HCT116 (cell line): Measurements from ENCODE around the gene CYSRT1. TPM values are rescaled to one million over a fixed set of nuclear protein-coding genes. Genes with fewer than 3 reads are reported as not detected.

Experiments
- ATAC-seq: fragments of 200-7000 bp; cut with Tn5 transposase; 2 replicates; pipeline ENCODE4 v1.9.1; 2020; ENCODE audit warnings: mild to moderate bottlenecking, moderate library complexity
- BruUV-seq: library from RNA; stranded (reverse); fragments of 400-500 nt; replicated peaks from 2 replicates; lab custom pipeline; 2021; lab: Mats Ljungman, UMichigan
- CTCF ChIA-PET: fragments of 300-600 bp; sonication (Branson Sonifier 250); formaldehyde crosslinking; loops from one replicate; lab custom pipeline; 2021; ENCODE audit warnings: antibody characterized with exemption; lab: Charles Lee
- POLR2A ChIA-PET: fragments of 300-600, 350-600 bp; sonication (Branson Sonifier 250); formaldehyde crosslinking; loops from one replicate; lab custom pipeline; 2021; ENCODE audit warnings: antibody characterized with exemption; lab: Charles Lee
- RAD21 ChIA-PET, 2 experiments: fragments of 300-600 bp; sonication (Branson Sonifier 250); formaldehyde crosslinking; loops; one replicate each; lab custom pipeline; 2023; ENCODE audit warnings: low total read pairs in 2 of 2; ENCODE audit not compliant: uncharacterized antibody in 2 of 2, unreplicated experiment in 2 of 2, low non-redundant PET in 1 of 2; lab: Charles Lee
- DNase-seq: peaks from one replicate; pipeline ENCODE4 v3.0.0-alpha.2; 2010; ENCODE audit warnings: low read depth, low spot score
- H2AFZ ChIP-seq: fragments of 200-600 bp; shearing (Covaris generic), sonication (generic); 2 replicates; pipeline ENCODE4 v1.6.1; 2017; ENCODE audit warnings: low read depth, mixed run types, mixed read lengths, antibody characterized with exemption, low read length; ENCODE audit not compliant: poor library complexity, severe bottlenecking
- H3K27ac ChIP-seq: 2 replicates; pipeline ENCODE4 v1.5.1; 2012; ENCODE audit warnings: low read depth, low read length
- H3K27me3 ChIP-seq: fragments of 200-600 bp; sonication (generic); 2 replicates; pipeline ENCODE4 v1.6.1; 2016; ENCODE audit warnings: mixed run types, low read length, mixed read lengths; ENCODE audit not compliant: insufficient read depth
- H3K36me3 ChIP-seq, 2 experiments: fragments of 200-500 bp in 1 of 2; fragments of 200-600 bp in 1 of 2; sonication (Bioruptor generic) in 1 of 2; sonication (generic) in 1 of 2; 2 replicates each; pipeline versions ENCODE4 v1.5.1 to v1.6.1; 2014 to 2016; ENCODE audit warnings: low read length in 2 of 2, inconsistent platforms in 1 of 2, mixed read lengths in 1 of 2, mixed run types in 1 of 2; ENCODE audit not compliant: insufficient read depth in 2 of 2, control insufficient read depth in 1 of 2
- H3K4me1 ChIP-seq, 2 experiments: fragments of 200-600 bp in 1 of 2; sonication (generic) in 1 of 2; 2 replicates each; pipeline versions ENCODE4 v1.5.1 to v1.6.1; 2012 to 2017; ENCODE audit warnings: low read length in 2 of 2, inconsistent platforms in 1 of 2, mild to moderate bottlenecking in 1 of 2, mixed read lengths in 1 of 2, mixed run types in 1 of 2, moderate library complexity in 1 of 2; ENCODE audit not compliant: insufficient read depth in 2 of 2, control insufficient read depth in 1 of 2
- H3K4me2 ChIP-seq: fragments of 200-600 bp; sonication (generic); 2 replicates; pipeline ENCODE4 v1.6.1; 2017; ENCODE audit warnings: mixed run types, low read length, mixed read lengths
- H3K4me3 ChIP-seq, 2 experiments: fragments of 200-600 bp in 1 of 2; sonication (generic) in 1 of 2; replicated peaks in 1 of 2; 2 replicates each; pipeline ENCODE4 v1.5.1; 2011 to 2016; ENCODE audit warnings: low read length in 2 of 2, control low read depth in 1 of 2, low read depth in 1 of 2, mild to moderate bottlenecking in 1 of 2, mixed read lengths in 1 of 2, mixed run types in 1 of 2
- H3K79me2 ChIP-seq: fragments of 200-600 bp; sonication (generic); 2 replicates; pipeline ENCODE4 v1.6.1; 2017; ENCODE audit warnings: mild to moderate bottlenecking, mixed run types, low read length, moderate library complexity, mixed read lengths; ENCODE audit not compliant: insufficient read depth
- H3K9ac ChIP-seq: fragments of 200-600 bp; sonication (generic); 2 replicates; pipeline ENCODE4 v1.6.1; 2016; ENCODE audit warnings: low read length, mixed read lengths
- H3K9me2 ChIP-seq: fragments of 200-600 bp; sonication (generic), shearing (Covaris generic); 2 replicates; pipeline ENCODE4 v1.6.1; 2017; ENCODE audit warnings: mixed run types, mild to moderate bottlenecking, moderate library complexity; ENCODE audit not compliant: insufficient read depth
- H3K9me3 ChIP-seq, 2 experiments: fragments of 200-500 bp in 1 of 2; fragments of 200-600 bp in 1 of 2; sonication (Bioruptor generic) in 1 of 2; sonication (generic) in 1 of 2; 2 replicates each; pipeline ENCODE4 v1.6.1; 2014 to 2017; ENCODE audit warnings: low read length in 2 of 2, mixed read lengths in 2 of 2, inconsistent platforms in 1 of 2, low read depth in 1 of 2, mild to moderate bottlenecking in 1 of 2, mixed run types in 1 of 2, moderate library complexity in 1 of 2; ENCODE audit not compliant: control insufficient read depth in 1 of 2, insufficient read depth in 1 of 2
- H4K20me1 ChIP-seq: fragments of 200-600 bp; sonication (generic), shearing (Covaris generic); 2 replicates; pipeline ENCODE4 v1.6.1; 2017; ENCODE audit warnings: mixed run types, mild to moderate bottlenecking, moderate library complexity; ENCODE audit not compliant: insufficient read depth
- EZH2 ChIP-seq: fragments of 200-600 bp; sonication (generic); IDR thresholded peaks from 2 replicates; pipeline ENCODE4 v1.6.1; 2017; ENCODE audit warnings: antibody characterized with exemption, mixed run types
- MAX ChIP-seq: IDR thresholded peaks from 2 replicates; pipeline ENCODE4 v1.6.1; 2012
- TCF7L2 ChIP-seq: IDR thresholded peaks from 2 replicates; pipeline ENCODE4 v1.7.0; 2011; ENCODE audit warnings: borderline replicate concordance, inconsistent platforms; ENCODE audit not compliant: insufficient read depth, insufficient read length; ENCODE audit errors: extremely low read depth
- intact Hi-C: fragments of 100-400 bp; cut with micrococcal nuclease; formaldehyde crosslinking; loops from 2 replicates; pipeline ENCODE4 v1.10.0; 2022
- total RNA-seq: library from RNA; stranded (reverse); gene quantifications from one replicate; pipeline ENCODE4 v1.2.1, GENCODE V29; 2021; ENCODE audit not compliant: unreplicated experiment
- TF ChIP-seq, protein P1 (sequence below), 3 experiments: fragments of 200-600 bp in 1 of 3; sonication (generic) in 1 of 3; IDR thresholded peaks in 2 of 3; conservative IDR thresholded peaks in 1 of 3; 2 replicates each; pipeline ENCODE4 v1.5.1; 2012 to 2017; ENCODE audit warnings: low read depth in 2 of 3, low read length in 2 of 3, antibody characterized with exemption in 1 of 3, borderline replicate concordance in 1 of 3, control low read depth in 1 of 3, mild to moderate bottlenecking in 1 of 3, mixed read lengths in 1 of 3, mixed run types in 1 of 3, moderate library complexity in 1 of 3; ENCODE audit not compliant: insufficient read depth in 1 of 3

Gene CYSRT1
- total RNA-seq, 1 experiment from 2014 or later: 4.3 TPM

DNA sequence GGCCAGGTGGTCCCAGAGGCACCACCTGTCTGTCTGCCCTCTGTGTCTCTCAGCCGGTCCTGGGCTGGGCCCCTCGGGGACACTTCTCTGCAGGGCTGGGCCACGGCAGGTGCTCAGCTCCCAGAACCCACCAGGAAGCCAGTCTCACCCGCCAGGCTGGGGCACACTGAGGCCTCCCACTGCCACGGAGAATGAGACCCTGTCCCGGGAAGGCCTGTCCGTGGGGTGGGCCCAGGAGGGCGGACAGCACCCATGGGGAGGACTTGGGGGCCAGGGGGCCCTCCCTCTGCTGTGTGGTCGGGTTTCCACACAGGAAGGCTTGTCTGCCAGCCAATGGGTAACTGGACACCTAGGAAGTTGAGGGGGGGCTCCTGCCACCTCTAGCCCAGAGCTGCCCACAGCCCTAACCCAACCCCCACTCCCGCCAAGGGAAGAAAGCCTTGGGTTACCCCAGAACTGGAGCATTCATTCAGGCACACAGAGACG lies 12.0 kb downstream of the CYSRT1 start:
- peak overlapping the region; percentile 30; the same call in 1 of the 2 replicates for H3K9ac ChIP-seq
- intact Hi-C loops: no loop called here
- H3K27ac ChIP-seq: peak overlapping the region; percentile 58; the same call in 1 of the 2 replicates
- peaks cover under 1 to 4% of the 10 kb centered on the region in 2 experiments; a peak in 3 of 4 replicates for H3K36me3 ChIP-seq
- no TSS peak for BruUV-seq
- H2AFZ ChIP-seq: no peak overlapping the region
- H4K20me1 ChIP-seq: peaks cover 4% of the 10 kb centered on the region; the same call in 1 of the 2 replicates
- DNase-seq (no peak), ATAC-seq (no peak)
- no peak for TF ChIP-seq MAX
- TF ChIP-seq, all 23 proteins: peak for 0
- no peaks in the 10 kb centered on the region for H3K9me3 ChIP-seq
- H3K9me2 ChIP-seq: no peaks in the 10 kb centered on the region
- no peaks in the 10 kb centered on the region for H3K27me3 ChIP-seq
- ChIA-PET CTCF (interaction anchor here (0.5 to 2.8 kb wide), 43 partner anchors 9 to 459 kb away, joined by 3 to 43 read pairs (median 4); partner anchors contain the start of genes ANAPC2, CYSRT1, LRRC26 and MAN1B1), RAD21 (interaction anchor here (0.6 to 0.7 kb wide), 3 partner anchors 48 to 119 kb away, joined by 3 to 4 read pairs (median 3); no protein-coding TSS in a partner anchor), POLR2A (interaction anchor here (0.6 to 1.3 kb wide), 5 partner anchors 9 to 150 kb away, joined by 3 to 5 read pairs (median 4); partner anchors contain the start of genes MAN1B1 and RNF224)
- peaks cover 21% of the 10 kb centered on the region for H3K79me2 ChIP-seq
- peak overlapping the region in 1 of 2 experiments; percentile 28; a peak in 1 of 4 replicates for H3K4me3 ChIP-seq
- H3K4me1 ChIP-seq: peaks cover 23 to 40% of the 10 kb centered on the region in 2 experiments
- peak overlapping the region; percentile 79 for H3K4me2 ChIP-seq

GRCh38 chr9:137237759-137238726 lies 13.1 kb downstream of the CYSRT1 start:
- peak overlapping the region; percentile 47; the same call in 1 of the 2 replicates for H3K27ac ChIP-seq

More at GRCh38 chr9:137237759-137238726, 13.1 kb downstream of the CYSRT1 start:
- no peak overlapping the region for H2AFZ ChIP-seq
- ChIA-PET RAD21 (interaction anchor here in 1 of 2 experiments (0.6 kb wide), 1 partner anchor 19 kb away, joined by 4 read pairs; no protein-coding TSS in a partner anchor), POLR2A (interaction anchor here (0.8 to 1.3 kb wide), 2 partner anchors 15 to 118 kb away, joined by 3 to 4 read pairs; no protein-coding TSS in a partner anchor), CTCF (interaction anchor here (1.1 to 2.8 kb wide), 3 partner anchors 12 to 24 kb away, joined by 5 to 43 read pairs (median 11); partner anchors contain the start of genes CYSRT1 and RNF224)
- no peak for DNase-seq
- H3K9ac ChIP-seq: peak overlapping the region; percentile 32; the same call in 1 of the 2 replicates
- no peak overlapping the region for H3K4me3 ChIP-seq
- peaks cover 11 to 14% of the 10 kb centered on the region in 2 experiments for H3K36me3 ChIP-seq
- no TSS peak for BruUV-seq
- H3K9me2 ChIP-seq: no peaks in the 10 kb centered on the region
- no peaks in the 10 kb centered on the region for H3K9me3 ChIP-seq
- H3K4me1 ChIP-seq: peaks cover 31 to 51% of the 10 kb centered on the region in 2 experiments
- ATAC-seq: no peak
- intact Hi-C loops: no loop called here
- H3K27me3 ChIP-seq: no peaks in the 10 kb centered on the region
- no peak for TF ChIP-seq EZH2
- TF ChIP-seq, protein P1, sequence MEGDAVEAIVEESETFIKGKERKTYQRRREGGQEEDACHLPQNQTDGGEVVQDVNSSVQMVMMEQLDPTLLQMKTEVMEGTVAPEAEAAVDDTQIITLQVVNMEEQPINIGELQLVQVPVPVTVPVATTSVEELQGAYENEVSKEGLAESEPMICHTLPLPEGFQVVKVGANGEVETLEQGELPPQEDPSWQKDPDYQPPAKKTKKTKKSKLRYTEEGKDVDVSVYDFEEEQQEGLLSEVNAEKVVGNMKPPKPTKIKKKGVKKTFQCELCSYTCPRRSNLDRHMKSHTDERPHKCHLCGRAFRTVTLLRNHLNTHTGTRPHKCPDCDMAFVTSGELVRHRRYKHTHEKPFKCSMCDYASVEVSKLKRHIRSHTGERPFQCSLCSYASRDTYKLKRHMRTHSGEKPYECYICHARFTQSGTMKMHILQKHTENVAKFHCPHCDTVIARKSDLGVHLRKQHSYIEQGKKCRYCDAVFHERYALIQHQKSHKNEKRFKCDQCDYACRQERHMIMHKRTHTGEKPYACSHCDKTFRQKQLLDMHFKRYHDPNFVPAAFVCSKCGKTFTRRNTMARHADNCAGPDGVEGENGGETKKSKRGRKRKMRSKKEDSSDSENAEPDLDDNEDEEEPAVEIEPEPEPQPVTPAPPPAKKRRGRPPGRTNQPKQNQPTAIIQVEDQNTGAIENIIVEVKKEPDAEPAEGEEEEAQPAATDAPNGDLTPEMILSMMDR (IDR thresholded peaks at IDR 0.05 in 2 of 3, conservative IDR thresholded peaks at IDR 0.05 in 1 of 3; ENCODE audit: borderline replicate concordance in 1 of 3, insufficient read depth in 1 of 3, low read depth in 2 of 3, low read length in 2 of 3): no peak
- no peak for TF ChIP-seq TCF7L2
- peak overlapping the region; percentile 79 for H3K4me2 ChIP-seq
- H3K79me2 ChIP-seq: peaks cover 31% of the 10 kb centered on the region
- H4K20me1 ChIP-seq: peaks cover 14% of the 10 kb centered on the region; the same call in 1 of the 2 replicates
